ENCODE results near the gene DSCAM. TPM values are rescaled to one million over a fixed set of nuclear protein-coding genes. Genes with fewer than 3 reads are reported as not detected.

Gene DSCAM
- polyA plus RNA-seq, 3 donors = not detected

DNA sequence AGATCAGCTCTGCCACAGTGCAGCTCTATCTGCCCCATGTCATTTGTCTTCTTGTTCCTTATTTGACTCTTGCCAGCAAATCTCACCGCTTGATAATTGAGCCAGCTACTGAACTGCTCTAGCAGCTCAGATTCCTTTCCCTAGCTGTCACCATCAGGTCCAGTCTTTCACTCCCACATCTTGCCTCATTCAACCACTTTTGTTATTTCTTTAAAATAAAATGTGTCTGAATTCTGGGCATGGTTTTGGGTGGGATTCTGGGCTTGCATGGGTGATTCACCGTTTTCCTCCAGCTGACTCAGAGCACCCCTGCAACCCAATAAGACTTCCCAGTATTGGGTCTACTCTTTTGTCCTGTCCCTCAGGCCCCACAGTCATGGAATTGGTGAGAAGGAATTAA is 215.7 kb downstream of the DSCAM start:
- H3K4me3 Mint-ChIP-seq = no peak overlapping the region
- Histone ChIP-seq H2AFZ (ENCODE audit: insufficient read depth, low read depth, low read length, poor library complexity, severe bottlenecking) (no peak overlapping the region), H3K4me3 (replicated peaks in 1 of 3; ENCODE audit: low read depth in 2 of 3, low read length in 3 of 3) (no peak overlapping the region), H3K27me3 (ENCODE audit: control insufficient read depth in 2 of 2, insufficient read depth in 2 of 2, low read length in 2 of 2) (no peaks in the 10 kb centered on the region), H3K4me2 (replicated peaks; ENCODE audit: extremely low read depth, low read length, poor library complexity, severe bottlenecking) (no peak overlapping the region), H3K27ac (ENCODE audit: low read depth in 1 of 2, low read length in 2 of 2) (no peak overlapping the region), H3K4me1 (ENCODE audit: control insufficient read depth in 1 of 2, insufficient read depth in 2 of 2, low read length in 2 of 2) (no peaks in the 10 kb centered on the region), H3K79me2 (ENCODE audit: insufficient read depth, low read length) (no peaks in the 10 kb centered on the region), H3K36me3 (replicated peaks in 1 of 2; ENCODE audit: control insufficient read depth in 1 of 2, insufficient read depth in 2 of 2, low read length in 2 of 2) (no peaks in the 10 kb centered on the region), H3K9ac (ENCODE audit: insufficient read depth, low read length, poor library complexity, severe bottlenecking) (no peak overlapping the region), H4K20me1 (ENCODE audit: insufficient read depth, low read length) (no peaks in the 10 kb centered on the region), H3K9me3 (replicated peaks in 1 of 2; ENCODE audit: control insufficient read depth in 1 of 2, insufficient read depth in 1 of 2, low read length in 2 of 2) (peaks cover 0 to 3% of the 10 kb centered on the region in 2 donors)
- no peak for DNase-seq
- no peaks in the 10 kb centered on the region for H3K36me3 Mint-ChIP-seq
- H3K9me3 Mint-ChIP-seq = peaks cover 0 to 10% (median 6%) of the 10 kb centered on the region in 7 donors
- H3K27me3 Mint-ChIP-seq (ENCODE audit: low read depth in 3 of 3) = peaks cover 0 to 7% (median 2%) of the 10 kb centered on the region in 3 donors
- TF ChIP-seq, protein P1, sequence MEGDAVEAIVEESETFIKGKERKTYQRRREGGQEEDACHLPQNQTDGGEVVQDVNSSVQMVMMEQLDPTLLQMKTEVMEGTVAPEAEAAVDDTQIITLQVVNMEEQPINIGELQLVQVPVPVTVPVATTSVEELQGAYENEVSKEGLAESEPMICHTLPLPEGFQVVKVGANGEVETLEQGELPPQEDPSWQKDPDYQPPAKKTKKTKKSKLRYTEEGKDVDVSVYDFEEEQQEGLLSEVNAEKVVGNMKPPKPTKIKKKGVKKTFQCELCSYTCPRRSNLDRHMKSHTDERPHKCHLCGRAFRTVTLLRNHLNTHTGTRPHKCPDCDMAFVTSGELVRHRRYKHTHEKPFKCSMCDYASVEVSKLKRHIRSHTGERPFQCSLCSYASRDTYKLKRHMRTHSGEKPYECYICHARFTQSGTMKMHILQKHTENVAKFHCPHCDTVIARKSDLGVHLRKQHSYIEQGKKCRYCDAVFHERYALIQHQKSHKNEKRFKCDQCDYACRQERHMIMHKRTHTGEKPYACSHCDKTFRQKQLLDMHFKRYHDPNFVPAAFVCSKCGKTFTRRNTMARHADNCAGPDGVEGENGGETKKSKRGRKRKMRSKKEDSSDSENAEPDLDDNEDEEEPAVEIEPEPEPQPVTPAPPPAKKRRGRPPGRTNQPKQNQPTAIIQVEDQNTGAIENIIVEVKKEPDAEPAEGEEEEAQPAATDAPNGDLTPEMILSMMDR (IDR thresholded peaks at IDR 0.05) = no peak
- 100% methylated on average over 1 of the region's 2 CpGs for WGBS (ENCODE audit: insufficient coverage)
- no peaks in the 10 kb centered on the region for H3K4me1 Mint-ChIP-seq
- intact Hi-C loops (cut with micrococcal nuclease) = no loop called here
- no peak overlapping the region for H3K27ac Mint-ChIP-seq

DNA sequence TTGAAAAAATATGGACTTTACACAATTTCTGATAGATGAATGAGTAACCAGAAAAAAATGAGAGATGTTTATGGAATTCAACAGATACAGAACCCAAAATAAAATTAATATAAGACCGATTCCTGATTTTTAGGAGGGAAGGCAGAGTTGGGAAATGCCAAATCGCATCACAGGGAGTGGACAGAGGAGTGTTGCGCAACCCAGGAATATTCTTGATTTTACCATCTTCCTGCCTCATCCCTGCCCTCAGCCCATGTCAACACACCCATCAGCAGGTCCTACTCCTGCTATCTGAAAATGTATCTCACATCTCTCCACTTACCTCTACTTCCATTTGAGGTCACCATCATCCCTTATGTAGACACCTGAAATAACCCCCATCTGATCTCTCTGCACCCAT is 221.0 kb downstream of the DSCAM start:
- intact Hi-C loops (cut with micrococcal nuclease) = no loop called here
- Mint-ChIP-seq H3K9me3 (peaks cover 2 to 10% (median 8%) of the 10 kb centered on the region in 7 donors), H3K4me1 (no peaks in the 10 kb centered on the region), H3K27me3 (ENCODE audit: low read depth in 3 of 3) (no peaks in the 10 kb centered on the region), H3K4me3 (no peak overlapping the region), H3K27ac (no peak overlapping the region), H3K36me3 (no peaks in the 10 kb centered on the region)
- no peaks in the 10 kb centered on the region for H3K36me3 ChIP-seq (replicated peaks in 1 of 2; ENCODE audit: control insufficient read depth in 1 of 2, insufficient read depth in 2 of 2, low read length in 2 of 2)
- no peak overlapping the region for H3K9ac ChIP-seq (ENCODE audit: insufficient read depth, low read length, poor library complexity, severe bottlenecking)
- DNase-seq = no peak
- TF ChIP-seq, protein P1 (IDR thresholded peaks at IDR 0.05) = no peak
- no peaks in the 10 kb centered on the region for H3K79me2 ChIP-seq (ENCODE audit: insufficient read depth, low read length)
- no peaks in the 10 kb centered on the region for H4K20me1 ChIP-seq (ENCODE audit: insufficient read depth, low read length)
- no peak overlapping the region for H3K4me2 ChIP-seq (replicated peaks; ENCODE audit: extremely low read depth, low read length, poor library complexity, severe bottlenecking)
- 75% methylated on average over 2 of the region's 3 CpGs for WGBS (ENCODE audit: insufficient coverage)
- H3K27ac ChIP-seq (ENCODE audit: low read depth in 1 of 2, low read length in 2 of 2) = no peak overlapping the region
- no peak overlapping the region for H2AFZ ChIP-seq (ENCODE audit: insufficient read depth, low read depth, low read length, poor library complexity, severe bottlenecking)
- no peaks in the 10 kb centered on the region for H3K9me3 ChIP-seq (replicated peaks in 1 of 2; ENCODE audit: control insufficient read depth in 1 of 2, insufficient read depth in 1 of 2, low read length in 2 of 2)
- no peak overlapping the region for H3K4me3 ChIP-seq (replicated peaks in 1 of 3; ENCODE audit: low read depth in 2 of 3, low read length in 3 of 3)
- H3K27me3 ChIP-seq (ENCODE audit: control insufficient read depth in 2 of 2, insufficient read depth in 2 of 2, low read length in 2 of 2) = no peaks in the 10 kb centered on the region
- H3K4me1 ChIP-seq (ENCODE audit: control insufficient read depth in 1 of 2, insufficient read depth in 2 of 2, low read length in 2 of 2) = no peaks in the 10 kb centered on the region
